Neural cell (in vitro differentiated cells): ENCODE results near the gene GABRB2.

Experiments used
- POLR2AphosphoS5 ChIP-seq: IDR thresholded peaks from 2 replicates; pipeline ENCODE4 v1.6.1; 2012
- TAF1 ChIP-seq: IDR thresholded peaks from 2 replicates; pipeline ENCODE4 v1.6.1; 2012; ENCODE audit warnings: low read depth
- TF ChIP-seq, protein P1 (sequence below): fragments of 450-650 bp; IDR thresholded peaks from 2 replicates; pipeline ENCODE4 v1.5.1; 2014; ENCODE audit warnings: antibody characterized with exemption, mild to moderate bottlenecking, moderate library complexity; ENCODE audit not compliant: poor library complexity, severe bottlenecking

DNA sequence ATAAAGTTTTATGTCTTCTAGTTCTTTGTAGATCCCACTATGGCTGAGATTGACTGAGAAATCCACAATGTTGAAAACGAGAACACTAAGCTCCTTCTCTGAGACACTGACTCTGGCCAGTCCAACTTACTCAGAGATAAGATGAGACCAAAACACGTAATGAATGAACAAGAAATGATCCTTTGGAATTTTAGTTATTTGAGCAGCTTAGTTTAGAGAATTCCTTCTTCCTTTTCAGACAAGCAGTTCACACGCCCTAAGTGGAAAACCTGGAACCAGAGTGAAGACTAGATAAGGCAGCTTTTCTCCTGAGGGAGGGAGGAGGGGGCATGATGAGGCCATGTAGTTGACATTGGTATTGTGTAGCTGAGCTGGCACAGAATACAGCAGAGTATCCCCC lies 139.6 kb downstream of the GABRB2 start:
- TF ChIP-seq, protein P1, sequence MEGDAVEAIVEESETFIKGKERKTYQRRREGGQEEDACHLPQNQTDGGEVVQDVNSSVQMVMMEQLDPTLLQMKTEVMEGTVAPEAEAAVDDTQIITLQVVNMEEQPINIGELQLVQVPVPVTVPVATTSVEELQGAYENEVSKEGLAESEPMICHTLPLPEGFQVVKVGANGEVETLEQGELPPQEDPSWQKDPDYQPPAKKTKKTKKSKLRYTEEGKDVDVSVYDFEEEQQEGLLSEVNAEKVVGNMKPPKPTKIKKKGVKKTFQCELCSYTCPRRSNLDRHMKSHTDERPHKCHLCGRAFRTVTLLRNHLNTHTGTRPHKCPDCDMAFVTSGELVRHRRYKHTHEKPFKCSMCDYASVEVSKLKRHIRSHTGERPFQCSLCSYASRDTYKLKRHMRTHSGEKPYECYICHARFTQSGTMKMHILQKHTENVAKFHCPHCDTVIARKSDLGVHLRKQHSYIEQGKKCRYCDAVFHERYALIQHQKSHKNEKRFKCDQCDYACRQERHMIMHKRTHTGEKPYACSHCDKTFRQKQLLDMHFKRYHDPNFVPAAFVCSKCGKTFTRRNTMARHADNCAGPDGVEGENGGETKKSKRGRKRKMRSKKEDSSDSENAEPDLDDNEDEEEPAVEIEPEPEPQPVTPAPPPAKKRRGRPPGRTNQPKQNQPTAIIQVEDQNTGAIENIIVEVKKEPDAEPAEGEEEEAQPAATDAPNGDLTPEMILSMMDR: no peak
- TF ChIP-seq TAF1 (no peak), POLR2AphosphoS5 (no peak)
